ENCODE data around the gene NAV1. TPM values are rescaled to one million over a fixed set of nuclear protein-coding genes. Genes with fewer than 3 reads are reported as not detected.
"Not testable (repeated sequence)": the region's sequence is repeated elsewhere in the genome, so short reads cannot be mapped to it uniquely, and the experiment has no call there.

Gene NAV1
- polyA plus RNA-seq, 3 donors from 2014 or later, result 0.23 to 0.56 TPM; not detected in 1

DNA sequence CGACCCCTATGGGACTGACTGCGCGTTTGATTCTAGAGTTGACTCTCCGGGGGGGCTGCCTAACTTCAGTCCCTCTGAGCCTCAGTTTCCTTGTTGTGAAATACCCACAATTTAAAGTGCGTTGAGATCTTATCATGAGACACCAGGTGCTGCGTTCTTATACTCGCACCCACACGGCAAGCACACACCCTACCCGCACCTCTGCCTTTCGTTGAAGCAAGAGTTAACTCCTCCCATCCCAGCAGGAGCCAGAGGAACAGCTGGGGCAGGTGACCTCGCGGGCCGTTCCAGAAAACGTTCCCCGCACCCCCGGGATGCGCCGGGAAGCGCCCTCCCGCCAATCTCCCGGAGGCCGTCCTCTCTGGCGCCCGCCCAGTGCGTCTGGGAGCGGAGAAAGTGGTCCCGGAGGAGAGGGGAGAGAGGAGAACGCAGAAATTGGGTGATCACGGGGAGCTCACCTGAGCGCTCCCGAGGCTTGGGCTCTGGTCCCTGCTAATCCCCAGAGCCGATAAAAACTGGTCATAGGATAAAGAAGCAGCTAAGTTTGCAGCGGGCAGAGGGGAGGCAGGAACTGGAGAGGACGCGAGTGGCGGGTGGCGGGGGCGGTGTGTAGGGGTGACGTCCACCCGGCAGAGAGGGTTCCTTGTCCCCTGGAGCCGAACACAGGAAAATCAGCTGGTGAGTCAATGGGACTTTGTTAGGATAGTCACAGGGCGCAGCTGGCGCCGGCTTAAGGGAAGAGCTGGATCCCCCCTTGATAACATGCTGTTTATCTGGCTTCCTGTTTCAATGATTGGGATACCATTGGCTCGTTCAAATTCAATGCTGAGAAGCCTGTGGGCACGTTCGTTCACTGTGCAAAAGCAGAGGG, 869 bp downstream of the NAV1 start:
- no peaks in the 10 kb centered on the region for H3K9me3 Mint-ChIP-seq
- H3K27ac Mint-ChIP-seq, result no peak overlapping the region
- H3K4me1 Mint-ChIP-seq, result peaks cover 0 to 14% of the 10 kb centered on the region in 2 donors
- H3K27me3 Mint-ChIP-seq (ENCODE audit: low read depth in 3 of 3), result peaks cover 8 to 30% (median 23%) of the 10 kb centered on the region in 3 donors
- DNase-seq, result no peak
- H3K36me3 Mint-ChIP-seq, result peaks cover 0 to 3% (median 3%) of the 10 kb centered on the region in 3 donors
- H3K4me3 Mint-ChIP-seq, result peak overlapping the region; percentile 49 to 61 (median 56)

GRCh38 chr1:201540846-201541735, 2.2 kb downstream of the NAV1 start:
- no peaks in the 10 kb centered on the region for H3K9me3 Mint-ChIP-seq
- no peak for DNase-seq
- no peak overlapping the region for H3K4me3 Mint-ChIP-seq
- peaks cover 8 to 24% (median 23%) of the 10 kb centered on the region in 3 donors for H3K27me3 Mint-ChIP-seq (ENCODE audit: low read depth in 3 of 3)
- no peak overlapping the region for H3K27ac Mint-ChIP-seq
- peaks cover 0 to 14% of the 10 kb centered on the region in 2 donors for H3K4me1 Mint-ChIP-seq
- peaks cover 0 to 3% (median 3%) of the 10 kb centered on the region in 3 donors for H3K36me3 Mint-ChIP-seq

DNA sequence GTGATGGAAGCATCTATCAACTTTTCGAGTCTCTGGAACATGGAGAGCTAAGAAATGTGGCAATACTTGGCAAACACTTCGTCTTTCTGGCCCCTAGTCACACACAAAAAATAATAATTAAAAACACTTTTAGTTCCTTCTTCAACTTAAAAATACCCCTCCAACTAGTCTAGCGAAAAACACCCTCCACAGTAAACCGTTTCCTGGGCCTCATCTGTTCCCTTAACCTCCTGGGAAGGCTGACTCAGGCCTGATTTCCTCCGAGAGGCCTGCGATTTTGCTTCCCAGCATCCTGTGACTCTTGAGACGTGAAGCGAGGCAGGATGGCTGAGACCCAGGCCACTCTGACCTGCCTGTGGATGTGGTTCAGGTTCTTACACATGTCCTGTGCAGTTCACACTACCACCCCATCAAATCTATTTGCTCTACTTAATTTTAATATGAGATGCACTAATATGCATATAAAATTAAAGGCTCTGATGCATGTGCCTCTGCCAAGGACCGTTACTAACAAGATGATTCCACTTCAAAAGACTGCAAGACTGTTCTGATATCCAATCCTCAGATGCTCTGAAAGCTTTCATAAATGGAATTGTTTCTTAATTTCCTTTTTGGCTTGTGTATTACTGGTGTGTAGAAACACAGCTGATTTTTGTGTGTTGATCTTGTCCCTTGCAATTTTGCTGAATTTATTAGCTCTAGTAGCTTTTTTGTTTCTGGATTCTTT, 3.5 kb downstream of the NAV1 start:
- no peak overlapping the region for H3K27ac Mint-ChIP-seq
- peaks cover 0 to 14% of the 10 kb centered on the region in 2 donors for H3K4me1 Mint-ChIP-seq
- H3K9me3 Mint-ChIP-seq, result no peaks in the 10 kb centered on the region
- peaks cover 0 to 3% (median 3%) of the 10 kb centered on the region in 3 donors for H3K36me3 Mint-ChIP-seq
- peaks cover 8 to 21% (median 17%) of the 10 kb centered on the region in 3 donors for H3K27me3 Mint-ChIP-seq (ENCODE audit: low read depth in 3 of 3)
- DNase-seq, result no peak
- H3K4me3 Mint-ChIP-seq, result no peak overlapping the region

DNA sequence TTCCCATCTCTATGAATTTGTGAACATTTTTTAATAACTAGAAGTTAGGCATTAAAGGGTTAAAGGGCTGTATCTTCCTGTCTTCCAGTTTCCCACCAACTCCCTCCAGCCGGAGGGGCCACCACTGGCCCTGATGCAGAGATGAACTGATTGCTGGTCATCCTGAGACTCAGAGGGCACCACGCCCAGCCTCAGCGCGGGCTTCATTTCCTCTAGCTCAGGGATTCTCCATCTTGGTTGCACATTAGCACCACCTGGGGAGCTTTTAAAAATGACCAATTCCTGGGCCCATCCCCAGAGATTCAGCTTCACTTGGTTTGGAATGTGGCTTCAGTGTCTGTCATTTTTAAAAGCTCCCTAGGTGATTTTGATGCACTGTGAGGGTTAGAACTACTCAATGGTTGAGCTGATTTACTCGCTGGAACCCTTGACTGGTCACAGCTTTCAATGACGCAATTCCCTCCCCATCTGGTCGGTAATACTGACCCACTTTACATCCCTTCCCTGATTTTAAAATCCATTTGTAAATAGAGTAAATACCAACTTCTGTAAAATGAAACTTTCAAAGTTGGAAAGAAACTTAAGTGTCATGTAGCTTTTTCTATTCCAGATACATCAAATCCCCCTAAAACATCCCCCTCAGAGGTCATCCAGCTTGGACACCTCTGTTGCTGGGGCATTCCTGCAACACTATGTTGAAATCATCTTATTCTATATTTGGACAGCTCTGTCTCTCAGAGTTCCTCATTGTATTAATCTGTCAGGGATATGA, 5.1 kb downstream of the NAV1 start:
- Mint-ChIP-seq H3K36me3 (peaks cover 0 to 3% (median 3%) of the 10 kb centered on the region in 3 donors), H3K4me3 (no peak overlapping the region), H3K27ac (no peak overlapping the region), H3K27me3 (ENCODE audit: low read depth in 3 of 3) (peaks cover 6 to 17% (median 15%) of the 10 kb centered on the region in 3 donors), H3K4me1 (peaks cover 0 to 6% of the 10 kb centered on the region in 2 donors), H3K9me3 (no peaks in the 10 kb centered on the region)
- DNase-seq, result no peak

- peaks cover 0 to 3% (median 3%) of the 10 kb centered on the region in 3 donors for H3K36me3 Mint-ChIP-seq
- peaks cover 6 to 17% (median 15%) of the 10 kb centered on the region in 3 donors for H3K27me3 Mint-ChIP-seq (ENCODE audit: low read depth in 3 of 3)
- no peaks in the 10 kb centered on the region for H3K9me3 Mint-ChIP-seq
- peaks cover 0 to 4% of the 10 kb centered on the region in 2 donors for H3K4me1 Mint-ChIP-seq
- no peak overlapping the region for H3K4me3 Mint-ChIP-seq
- H3K27ac Mint-ChIP-seq, result no peak overlapping the region
- no peak for DNase-seq
Measured at GRCh38 chr1:201544710-201545109, 5.8 kb downstream of the NAV1 start.

GRCh38 chr1:201545851-201546492, 7.0 kb downstream of the NAV1 start:
- Mint-ChIP-seq H3K27ac (no peak overlapping the region), H3K9me3 (no peaks in the 10 kb centered on the region), H3K36me3 (peaks cover 0 to 3% (median 3%) of the 10 kb centered on the region in 3 donors), H3K4me1 (no peaks in the 10 kb centered on the region), H3K4me3 (no peak overlapping the region), H3K27me3 (ENCODE audit: low read depth in 3 of 3) (peaks cover 5 to 6% (median 6%) of the 10 kb centered on the region in 3 donors)
- DNase-seq, result no peak

GRCh38 chr1:201549522-201549921, 10.6 kb downstream of the NAV1 start:
- H3K9me3 Mint-ChIP-seq, H3K4me3 Mint-ChIP-seq: not testable (repeated sequence)

DNA sequence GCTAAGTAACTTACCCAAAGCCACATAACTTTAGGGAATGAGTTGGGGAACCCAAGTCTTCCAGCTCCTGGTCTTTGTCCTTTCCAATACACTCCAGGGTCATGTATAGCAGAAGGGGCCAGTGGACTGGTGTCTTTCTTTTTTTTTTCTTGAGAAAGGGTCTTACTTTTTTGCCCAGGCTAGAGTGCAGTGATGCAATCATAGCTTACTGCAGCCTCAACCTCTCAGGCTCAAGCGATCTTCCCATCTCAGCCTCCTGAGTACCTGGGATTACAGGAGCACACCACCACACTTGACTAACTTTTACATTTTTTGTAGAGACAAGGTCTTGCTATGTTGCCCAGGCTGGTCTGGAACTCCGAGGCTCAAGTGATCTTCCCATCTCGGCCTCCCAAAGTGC, 12.2 kb downstream of the NAV1 start:
- Mint-ChIP-seq H3K27me3 (ENCODE audit: low read depth in 3 of 3) (peaks cover 2 to 4% (median 3%) of the 10 kb centered on the region in 3 donors), H3K4me1 (no peaks in the 10 kb centered on the region)

More at GRCh38 chr1:201549522-201549921, 10.6 kb downstream of the NAV1 start:
- DNase-seq; H3K36me3 Mint-ChIP-seq; H3K27me3 Mint-ChIP-seq (ENCODE audit: low read depth in 3 of 3); H3K27ac Mint-ChIP-seq; H3K4me1 Mint-ChIP-seq: not testable (repeated sequence)

DNA sequence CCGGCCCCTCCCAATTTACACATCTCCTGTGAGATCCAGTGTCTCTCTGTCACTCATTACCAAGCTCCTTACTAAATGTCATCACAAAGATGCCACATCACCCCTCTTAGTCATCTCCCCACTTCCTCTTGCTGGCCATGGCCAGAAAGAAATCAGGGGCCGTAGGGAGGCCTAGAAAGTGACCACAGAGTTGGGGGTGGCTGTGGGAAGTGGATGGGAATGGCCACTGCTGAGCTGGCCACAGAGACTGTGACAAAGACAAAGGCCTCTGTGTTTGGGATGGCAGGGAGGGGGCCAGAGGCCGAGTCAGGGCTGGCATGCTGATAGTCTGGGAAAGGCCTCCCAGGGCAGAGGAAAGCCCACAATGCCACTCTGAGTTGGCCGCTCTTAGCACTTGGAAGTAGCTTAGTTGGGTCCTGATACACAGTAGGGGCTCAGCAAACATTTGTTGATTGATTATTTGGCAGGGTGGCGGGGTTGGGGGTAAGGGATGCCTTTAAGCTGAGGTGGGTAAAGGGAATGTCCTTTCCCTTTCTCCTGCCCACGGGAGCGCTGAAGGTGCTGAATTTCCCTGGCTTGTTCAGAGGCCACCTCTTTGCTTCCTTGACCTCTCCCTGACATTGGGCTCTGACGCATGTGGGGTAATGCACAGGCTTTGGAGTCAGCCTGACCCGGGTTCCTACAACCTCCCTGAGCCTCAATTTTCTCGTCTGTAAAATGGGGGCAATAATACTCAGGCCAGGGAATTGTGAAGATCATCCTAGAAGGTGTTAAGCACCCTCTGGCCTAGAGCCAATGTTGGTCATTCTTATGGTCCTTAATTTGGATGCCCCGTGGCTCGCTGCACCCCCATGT, 13.2 kb downstream of the NAV1 start:
- Mint-ChIP-seq H3K4me1 (no peaks in the 10 kb centered on the region), H3K27me3 (ENCODE audit: low read depth in 3 of 3) (peaks cover 0 to 4% (median 3%) of the 10 kb centered on the region in 3 donors), H3K27ac (no peak overlapping the region), H3K9me3 (no peaks in the 10 kb centered on the region), H3K4me3 (no peak overlapping the region), H3K36me3 (peaks cover 0 to 4% (median 0%) of the 10 kb centered on the region in 3 donors)
- DNase-seq, result no peak

More for the DNA sequence above, 12.2 kb downstream of the NAV1 start:
- H3K4me3 Mint-ChIP-seq, result no peak overlapping the region
- H3K36me3 Mint-ChIP-seq, result peaks cover 0 to 4% (median 0%) of the 10 kb centered on the region in 3 donors
- H3K27ac Mint-ChIP-seq, result no peak overlapping the region
- DNase-seq, result no peak
- no peaks in the 10 kb centered on the region for H3K9me3 Mint-ChIP-seq

GRCh38 chr1:201552941-201553351, 14.0 kb downstream of the NAV1 start:
- peaks cover 0 to 4% (median 0%) of the 10 kb centered on the region in 3 donors for H3K36me3 Mint-ChIP-seq
- DNase-seq, result no peak
- H3K9me3 Mint-ChIP-seq, result no peaks in the 10 kb centered on the region
- no peak overlapping the region for H3K27ac Mint-ChIP-seq
- peaks cover 0 to 4% (median 3%) of the 10 kb centered on the region in 3 donors for H3K27me3 Mint-ChIP-seq (ENCODE audit: low read depth in 3 of 3)
- no peaks in the 10 kb centered on the region for H3K4me1 Mint-ChIP-seq
- H3K4me3 Mint-ChIP-seq, result no peak overlapping the region

DNA sequence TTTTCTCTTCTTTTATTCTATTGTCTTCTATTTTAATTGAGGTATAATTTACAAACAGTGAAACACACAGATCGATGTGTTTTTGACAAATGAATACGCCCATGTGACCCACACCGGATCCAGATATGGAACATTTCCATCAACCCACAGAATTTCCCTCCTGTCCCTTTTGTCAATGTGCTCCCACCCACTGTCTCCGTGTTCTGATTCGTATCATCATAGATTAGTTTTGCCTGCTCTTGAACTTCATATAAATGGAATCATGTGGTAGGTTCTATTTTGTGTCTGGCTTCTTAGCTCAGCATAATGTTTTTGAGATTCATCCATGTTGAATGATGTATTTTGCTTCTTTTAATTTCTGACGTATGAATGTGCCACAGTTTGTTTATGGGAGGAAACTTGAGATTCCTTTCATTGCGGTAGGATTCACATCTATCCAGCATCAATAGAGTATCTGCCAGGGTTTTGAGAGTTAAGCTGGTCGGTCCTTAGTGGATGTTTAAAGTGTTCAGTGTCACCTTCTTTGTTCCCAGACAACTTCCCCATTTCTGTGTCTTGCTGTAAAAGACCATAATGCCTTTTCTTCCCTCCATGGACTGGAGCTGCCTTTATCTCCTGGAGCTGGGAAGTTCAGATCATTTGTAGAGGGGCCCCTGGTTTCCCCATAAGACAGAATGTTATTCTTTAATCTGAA, 14.7 kb downstream of the NAV1 start:
- H3K9me3 Mint-ChIP-seq, result no peaks in the 10 kb centered on the region

More for the DNA sequence above, 14.7 kb downstream of the NAV1 start:
- peaks cover 0 to 4% (median 3%) of the 10 kb centered on the region in 3 donors for H3K27me3 Mint-ChIP-seq (ENCODE audit: low read depth in 3 of 3)
- no peaks in the 10 kb centered on the region for H3K4me1 Mint-ChIP-seq
- peaks cover 0 to 4% (median 0%) of the 10 kb centered on the region in 3 donors for H3K36me3 Mint-ChIP-seq
- no peak overlapping the region for H3K27ac Mint-ChIP-seq
- DNase-seq, result no peak
- H3K4me3 Mint-ChIP-seq, result no peak overlapping the region
